Measurements from ENCODE around the gene ANGPTL2.

Gene ANGPTL2

DNA sequence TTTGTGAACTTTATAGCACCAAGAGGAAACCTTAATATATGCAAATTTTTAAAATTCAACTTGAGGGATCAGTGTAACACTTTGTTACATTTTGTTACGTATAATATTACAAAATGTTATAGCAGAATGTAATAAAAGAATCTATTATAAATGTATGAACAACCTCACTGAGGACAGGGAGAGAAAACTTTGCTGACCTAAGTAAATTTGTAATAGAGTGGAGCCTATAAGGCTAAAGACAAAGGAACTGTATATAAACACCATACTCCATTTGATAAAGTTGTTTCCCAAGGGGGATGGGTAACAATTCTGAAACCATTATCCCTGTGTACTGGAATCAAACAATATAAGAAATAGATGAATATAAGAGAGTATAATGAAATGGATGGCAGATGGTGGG lies 77.3 kb downstream of the ANGPTL2 start:
- DNase-seq, result no peak

DNA sequence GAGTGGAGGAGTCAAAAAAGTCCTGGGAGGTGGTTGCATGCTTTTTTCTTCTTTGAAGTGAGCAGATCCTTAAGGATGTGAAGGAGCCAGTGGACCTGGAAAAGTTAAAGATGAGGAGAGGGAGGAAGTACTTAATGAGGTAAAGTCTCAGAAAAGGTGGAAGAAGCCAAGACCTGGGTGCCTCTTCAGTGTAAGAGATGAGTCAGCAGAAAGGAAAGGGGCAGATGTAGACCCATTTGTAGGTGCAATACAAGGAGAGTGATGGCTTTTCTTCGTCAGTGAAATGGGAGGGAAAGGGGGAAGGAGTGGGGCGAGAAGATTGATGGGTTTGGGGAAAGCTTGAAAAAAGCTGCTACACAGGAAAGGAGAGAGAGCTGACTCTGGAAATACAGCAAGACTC lies 82.9 kb downstream of the ANGPTL2 start:
- no peak for DNase-seq

DNA sequence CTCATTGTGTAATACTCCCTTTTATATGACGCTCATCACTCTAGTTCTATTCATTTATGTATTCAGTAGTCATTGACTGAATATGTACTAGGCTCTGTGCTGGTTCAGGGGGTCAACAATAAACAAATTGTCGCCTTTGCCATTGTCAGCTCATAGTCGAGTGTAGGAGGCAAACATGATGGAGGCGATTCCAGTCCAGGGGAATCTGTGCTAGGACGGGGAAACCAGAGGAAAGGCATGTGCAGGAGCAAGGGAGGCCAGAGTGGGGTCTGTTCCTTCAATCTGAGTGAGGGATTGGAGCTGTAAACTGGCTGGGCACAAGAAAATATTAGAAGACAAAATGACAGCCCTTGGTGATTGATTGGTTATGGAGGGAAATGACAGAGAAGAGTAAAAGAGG lies 83.9 kb downstream of the ANGPTL2 start:
- DNase-seq, result no peak

Data from NCI-H226 (cell line).